Stomach (tissue), 9 donors: Measurements from ENCODE around the gene LRRC7. TPM values are rescaled to one million over a fixed set of nuclear protein-coding genes. Genes with fewer than 3 reads are reported as not detected.

ENCODE experiments used
- DNase-seq, 2 donors: peaks; one replicate each; pipeline versions ENCODE4 v3.0.0 to v3.0.0-alpha.2; 2013 to 2019
- H3K27ac ChIP-seq, 5 donors: fragments of 200-600 bp in 4 of 5; sonication (generic) in 4 of 5; one replicate each; pipeline ENCODE4 v1.5.1; 2013 to 2019; ENCODE audit warnings: mild to moderate bottlenecking in 1 of 5, moderate library complexity in 1 of 5
- H3K27me3 ChIP-seq, 3 donors: fragments of 200-600 bp; sonication (generic); one replicate each; pipeline ENCODE4 v1.5.1; 2017 to 2019; ENCODE audit warnings: mixed run types in 1 of 3
- H3K36me3 ChIP-seq, 4 donors: fragments of 200-600 bp; sonication (generic); 1 replicate in 3 of 4; 2 replicates in 1 of 4; pipeline ENCODE4 v1.5.1; 2016 to 2019
- H3K4me1 ChIP-seq, 4 donors: fragments of 200-600 bp; sonication (generic); one replicate each; pipeline ENCODE4 v1.5.1; 2016 to 2019
- H3K4me3 ChIP-seq, 4 donors: fragments of 200-600 bp; sonication (generic) in 3 of 4; one replicate each; pipeline ENCODE4 v1.5.1; 2016 to 2019; ENCODE audit warnings: mild to moderate bottlenecking in 1 of 4
- H3K9me3 ChIP-seq, 4 donors: fragments of 200-600 bp; sonication (generic); one replicate each; pipeline ENCODE4 v1.5.1; 2016 to 2019
- EP300 ChIP-seq: sonication (generic); formaldehyde crosslinking; IDR thresholded peaks from one replicate; pipeline ENCODE4 v1.6.1; 2017; ENCODE audit warnings: antibody characterized with exemption
- POLR2A ChIP-seq, 4 donors: fragments of 450-650 bp; IDR thresholded peaks; one replicate each; pipeline ENCODE4 v1.6.1; 2016; ENCODE audit warnings: antibody characterized with exemption in 4 of 4, control low read depth in 2 of 4, mild to moderate bottlenecking in 1 of 4, moderate library complexity in 1 of 4
- POLR2AphosphoS5 ChIP-seq, 3 donors: sonication (generic); formaldehyde crosslinking; IDR thresholded peaks; one replicate each; pipeline ENCODE4 v1.6.1; 2016; ENCODE audit warnings: antibody characterized with exemption in 3 of 3
- WGBS, 5 donors: extraction: QIAGEN DNeasy Blood & Tissue Kit in 3 of 5; methylation state at CpG; one replicate each; pipeline versions ENCODE4 v1.1.5 to v1.1.7; 2013 to 2018; 5-methylcytosine and 5-hydroxymethylcytosine counted together
- intact Hi-C: fragments of 100-400 bp; cut with DNase I; formaldehyde crosslinking; loops from one replicate; pipeline ENCODE4 v1.15.1; 2023; ENCODE audit warnings: low total_unique reads
- polyA plus RNA-seq, 3 donors: library from polyadenylated mRNA; stranded (reverse); fragments of 200-250 nt; gene quantifications; one replicate each; pipeline ENCODE4 v1.2.3, GENCODE V29; 2013
- total RNA-seq, 5 donors: library from RNA; depleted of rRNA; stranded (reverse); fragments of >200 nt; gene quantifications; one replicate each; pipeline versions ENCODE4 v1.1.0 to v1.2.3, GENCODE V29; 2014 to 2016
- TF ChIP-seq, protein P1 (sequence below), 7 experiments: fragments of 450-650 bp in 4 of 7; fragments of 200-600 bp in 3 of 7; sonication (generic) in 3 of 7; IDR thresholded peaks; one replicate each; pipeline ENCODE4 v1.5.1; 2016 to 2019; ENCODE audit warnings: antibody characterized with exemption in 7 of 7, control low read depth in 2 of 7, mild to moderate bottlenecking in 1 of 7
- donor health status: healthy with polysubstance abuse.
- donor health status: Bipolar disorder and iron deficiency.
- donor health status: healthy.

LRRC7 gene
- total and polyA plus RNA-seq, 8 donors, result 0.06 to 22.4 (median 0.31) TPM; not detected in 1

DNA sequence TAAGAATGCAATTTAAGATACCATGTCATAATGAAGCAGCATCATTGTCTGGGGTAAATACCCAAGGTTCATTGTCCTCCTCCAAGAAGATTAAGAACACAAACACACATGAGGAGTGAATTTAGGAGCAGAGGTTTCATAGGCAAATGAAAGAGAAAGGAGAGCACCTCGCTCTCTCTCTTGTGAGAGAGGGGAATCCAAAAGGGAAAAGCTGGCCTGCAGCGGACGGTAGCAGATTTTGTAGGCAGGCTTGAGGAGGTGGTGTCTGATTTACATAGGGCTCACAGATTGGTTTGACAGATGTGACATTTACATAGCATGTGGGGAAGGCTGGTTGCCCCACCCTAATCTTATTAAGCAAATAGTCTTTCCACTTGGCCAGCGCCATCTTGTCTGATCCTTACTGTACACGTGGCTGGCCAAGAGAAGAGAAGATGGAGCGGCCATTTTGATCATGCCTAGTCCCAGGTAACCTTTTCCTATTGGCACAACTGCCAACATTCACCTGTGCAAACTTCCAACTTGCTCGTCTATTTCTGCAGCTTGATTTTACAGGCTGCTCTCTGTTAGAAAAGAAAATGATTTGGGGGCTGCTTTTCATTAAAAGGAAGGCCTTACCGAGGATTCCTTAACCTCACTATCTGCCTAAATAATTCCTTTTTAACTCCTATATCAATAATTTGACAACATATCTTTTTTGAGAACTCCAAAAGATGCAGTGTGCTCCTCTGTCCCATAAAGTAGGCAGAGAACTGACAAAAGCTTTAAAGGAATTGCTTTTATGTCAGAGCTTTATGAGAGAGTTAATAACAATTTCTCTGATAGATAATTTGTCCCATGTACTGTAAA is 16.0 kb upstream of the LRRC7 start:
- intact Hi-C loops, result no loop called here
- DNase-seq, result no peak
- no peak overlapping the region for H3K27ac ChIP-seq
- no peaks in the 10 kb centered on the region for H3K4me1 ChIP-seq
- H3K36me3 ChIP-seq, result no peaks in the 10 kb centered on the region
- no peaks in the 10 kb centered on the region for H3K27me3 ChIP-seq
- H3K4me3 ChIP-seq, result no peak overlapping the region
- no peaks in the 10 kb centered on the region for H3K9me3 ChIP-seq
- WGBS, 5 donors, result 78 to 85% (median 81%) methylated on average over 8 of the region's 8 CpGs
- TF ChIP-seq POLR2A (IDR thresholded peaks at IDR 0.05), result no peak
- no peak for TF ChIP-seq POLR2AphosphoS5 (IDR thresholded peaks at IDR 0.05)
- TF ChIP-seq, protein P1, sequence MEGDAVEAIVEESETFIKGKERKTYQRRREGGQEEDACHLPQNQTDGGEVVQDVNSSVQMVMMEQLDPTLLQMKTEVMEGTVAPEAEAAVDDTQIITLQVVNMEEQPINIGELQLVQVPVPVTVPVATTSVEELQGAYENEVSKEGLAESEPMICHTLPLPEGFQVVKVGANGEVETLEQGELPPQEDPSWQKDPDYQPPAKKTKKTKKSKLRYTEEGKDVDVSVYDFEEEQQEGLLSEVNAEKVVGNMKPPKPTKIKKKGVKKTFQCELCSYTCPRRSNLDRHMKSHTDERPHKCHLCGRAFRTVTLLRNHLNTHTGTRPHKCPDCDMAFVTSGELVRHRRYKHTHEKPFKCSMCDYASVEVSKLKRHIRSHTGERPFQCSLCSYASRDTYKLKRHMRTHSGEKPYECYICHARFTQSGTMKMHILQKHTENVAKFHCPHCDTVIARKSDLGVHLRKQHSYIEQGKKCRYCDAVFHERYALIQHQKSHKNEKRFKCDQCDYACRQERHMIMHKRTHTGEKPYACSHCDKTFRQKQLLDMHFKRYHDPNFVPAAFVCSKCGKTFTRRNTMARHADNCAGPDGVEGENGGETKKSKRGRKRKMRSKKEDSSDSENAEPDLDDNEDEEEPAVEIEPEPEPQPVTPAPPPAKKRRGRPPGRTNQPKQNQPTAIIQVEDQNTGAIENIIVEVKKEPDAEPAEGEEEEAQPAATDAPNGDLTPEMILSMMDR (IDR thresholded peaks at IDR 0.05), result no peak
- no peak for TF ChIP-seq EP300

DNA sequence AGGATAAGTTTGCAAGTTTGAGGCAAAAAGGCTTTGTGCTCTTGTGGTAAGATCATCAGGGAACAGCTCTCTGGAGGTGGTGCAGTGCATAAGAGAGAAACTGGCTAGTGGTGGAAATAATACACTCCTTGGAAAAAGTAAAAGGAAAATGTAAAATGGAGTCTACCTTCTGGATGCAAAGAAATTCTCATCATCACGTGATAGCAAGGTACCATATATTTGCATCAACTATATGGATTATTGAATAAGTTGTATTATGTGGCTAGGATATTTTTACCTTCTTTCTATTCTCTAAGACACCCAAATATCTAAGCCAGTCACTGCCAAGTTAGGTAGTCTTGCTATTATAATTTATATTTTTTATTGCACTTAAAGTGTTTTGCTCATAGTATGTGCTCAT is 14.0 kb upstream of the LRRC7 start:
- TF ChIP-seq, protein P1 (IDR thresholded peaks at IDR 0.05), result no peak
- TF ChIP-seq POLR2A (IDR thresholded peaks at IDR 0.05), result no peak
- no peak for TF ChIP-seq EP300
- TF ChIP-seq POLR2AphosphoS5 (IDR thresholded peaks at IDR 0.05), result no peak
- 69 to 84% (median 76%) methylated on average over 1 of the region's 1 CpG for WGBS, 5 donors
- H3K27ac ChIP-seq, result no peak overlapping the region
- no peak overlapping the region for H3K4me3 ChIP-seq
- H3K4me1 ChIP-seq, result no peaks in the 10 kb centered on the region
- no peaks in the 10 kb centered on the region for H3K27me3 ChIP-seq
- intact Hi-C loops, result no loop called here
- H3K9me3 ChIP-seq, result no peaks in the 10 kb centered on the region
- DNase-seq, result no peak
- no peaks in the 10 kb centered on the region for H3K36me3 ChIP-seq

DNA sequence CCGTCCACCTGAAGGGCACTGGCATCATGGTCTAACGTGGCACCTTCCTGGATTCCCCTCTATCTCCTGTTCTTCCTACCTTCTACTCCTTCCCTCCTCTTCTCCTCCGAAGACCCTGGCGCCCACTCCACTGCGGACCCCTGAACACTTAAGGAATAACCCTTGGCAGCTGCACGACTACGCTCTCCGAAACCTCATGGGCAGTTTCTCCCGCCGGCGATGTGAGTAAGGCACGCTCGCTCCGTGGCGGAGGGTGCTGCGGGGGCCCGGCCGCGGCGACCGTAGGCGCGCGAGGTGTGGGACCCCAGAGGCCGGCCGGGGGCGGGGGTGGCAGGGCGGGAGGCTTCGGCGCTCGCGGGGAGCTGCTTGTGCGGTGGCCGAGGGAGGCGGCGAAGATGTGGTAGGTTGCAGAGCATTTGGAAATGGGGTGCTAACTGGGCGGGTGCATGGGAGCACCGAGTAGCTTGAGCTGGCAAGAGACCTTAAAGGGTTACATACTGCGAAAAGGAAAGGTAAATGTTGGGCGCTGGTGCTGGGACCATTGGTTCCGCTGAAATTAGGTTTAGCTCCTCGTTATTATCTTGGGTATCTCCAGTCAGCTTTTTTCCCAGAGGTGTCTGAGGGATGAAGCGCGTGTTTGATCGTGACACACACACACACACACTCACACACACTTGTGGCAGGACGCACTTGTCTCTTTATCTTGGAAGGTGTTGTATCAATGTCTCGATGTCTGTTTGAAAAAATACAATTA is 876 bp downstream of the LRRC7 start:
- peak in 1 of 2 donors; percentile 25 for DNase-seq
- H3K27me3 ChIP-seq, result peaks cover 7 to 60% (median 41%) of the 10 kb centered on the region in 3 donors
- peak overlapping the region; percentile 50 to 67 (median 58) for H3K4me3 ChIP-seq
- H3K27ac ChIP-seq, result peak overlapping the region in 1 of 5 donors; percentile 64
- peaks cover 17 to 38% (median 30%) of the 10 kb centered on the region in 4 donors for H3K4me1 ChIP-seq
- no peaks in the 10 kb centered on the region for H3K9me3 ChIP-seq
- WGBS, 5 donors, result 1 to 4% (median 3%) methylated on average over 35 to 47 of the region's 47 CpGs
- H3K36me3 ChIP-seq, result no peaks in the 10 kb centered on the region
- TF ChIP-seq EP300, result no peak
- no peak for TF ChIP-seq POLR2AphosphoS5 (IDR thresholded peaks at IDR 0.05)
- TF ChIP-seq POLR2A (IDR thresholded peaks at IDR 0.05), result no peak
- TF ChIP-seq, protein P1 (IDR thresholded peaks at IDR 0.05), result no peak
- intact Hi-C loops, result no loop called here

DNA sequence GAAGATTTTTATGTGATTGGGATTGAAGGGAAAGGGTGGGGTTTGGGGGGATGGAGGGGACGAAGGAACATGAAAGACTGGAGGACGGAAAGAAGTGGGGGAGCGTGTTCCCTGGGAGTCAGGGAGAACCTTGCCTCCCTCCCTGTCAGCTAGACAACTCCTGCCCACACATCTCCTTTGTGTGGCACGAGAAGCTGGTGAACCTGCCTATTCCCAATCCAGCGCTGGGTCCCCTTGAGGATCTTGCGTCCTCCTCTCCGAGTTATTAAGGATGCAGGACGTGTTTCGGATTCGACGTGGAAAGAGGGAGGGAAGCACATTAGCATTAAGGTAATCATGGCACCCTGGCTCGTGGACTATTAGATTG is 1.4 kb downstream of the LRRC7 start:
- intact Hi-C loops, result no loop called here
- H3K36me3 ChIP-seq, result no peaks in the 10 kb centered on the region
- TF ChIP-seq, protein P1 (IDR thresholded peaks at IDR 0.05), result no peak
- TF ChIP-seq POLR2AphosphoS5 (IDR thresholded peaks at IDR 0.05) (no peak), EP300 (no peak), POLR2A (IDR thresholded peaks at IDR 0.05) (no peak)
- WGBS, 5 donors, result 2 to 6% (median 3%) methylated on average over 12 of the region's 12 CpGs
- H3K4me3 ChIP-seq, result peak overlapping the region; percentile 50 to 67 (median 58)
- H3K27ac ChIP-seq, result peak overlapping the region in 1 of 5 donors; percentile 64
- H3K9me3 ChIP-seq, result no peaks in the 10 kb centered on the region
- peaks cover 17 to 38% (median 30%) of the 10 kb centered on the region in 4 donors for H3K4me1 ChIP-seq
- DNase-seq, result peak in 1 of 2 donors; percentile 21
- peaks cover 7 to 60% (median 41%) of the 10 kb centered on the region in 3 donors for H3K27me3 ChIP-seq
